ENCODE results near the gene FOXP4. TPM values are rescaled to one million over a fixed set of nuclear protein-coding genes. Genes with fewer than 3 reads are reported as not detected.

Gene FOXP4
- total RNA-seq, 4 donors from 2014 or later, result 10.8 to 30.7 (median 17.7) TPM

GRCh38 chr6:41638002-41638934 is 92.1 kb downstream of the FOXP4 start, which contains the start of gene MDFI:
Gene MDFI, plus strand, starts transcription at chr6:41638468. Its CDS starts 282 bp downstream, at chr6:41638750.
- Histone ChIP-seq H3K27ac (replicated peaks in 1 of 4) (peak within 1 kb of the TSS in 2 of 4 donors; percentile 20 to 36), H3K27me3 (peaks cover 6 to 79% (median 29%) of the 10 kb centered on the region in 4 donors), H3K9me3 (no peaks in the 10 kb centered on the region), H3K4me3 (peak within 1 kb of the TSS; percentile 48 to 61 (median 52)), H3K4me1 (peaks cover 28 to 43% (median 32%) of the 10 kb centered on the region in 4 donors), H3K36me3 (no peaks in the 10 kb centered on the region)
- DNase-seq (ENCODE audit: extremely low spot score), result no peak
- WGBS, result 1% methylated on average over 72 of the region's 86 CpGs
- intact Hi-C loops (cut with DNase I), result no loop called here
- TF ChIP-seq EP300 (IDR thresholded peaks at IDR 0.05) (no peak), POLR2AphosphoS5 (IDR thresholded peaks at IDR 0.05) (no peak), CTCF (IDR thresholded peaks at IDR 0.05) (no peak), POLR2A (IDR thresholded peaks at IDR 0.05; ENCODE audit: low read depth) (no peak)

- no peaks in the 10 kb centered on the region for H3K36me3 ChIP-seq
- no peak for DNase-seq (ENCODE audit: extremely low spot score)
- WGBS, result 21% methylated on average over 27 of the region's 40 CpGs
- intact Hi-C loops (cut with DNase I), result no loop called here
- peaks cover 28 to 43% (median 32%) of the 10 kb centered on the region in 4 donors for H3K4me1 ChIP-seq
- H3K27me3 ChIP-seq, result peaks cover 6 to 76% (median 29%) of the 10 kb centered on the region in 4 donors
- H3K4me3 ChIP-seq, result peak overlapping the region; percentile 48 to 61 (median 52)
- peak overlapping the region in 1 of 4 donors; percentile 20 for H3K27ac ChIP-seq (replicated peaks in 1 of 4)
- no peak for TF ChIP-seq POLR2AphosphoS5 (IDR thresholded peaks at IDR 0.05)
- TF ChIP-seq CTCF (IDR thresholded peaks at IDR 0.05), result no peak
- no peak for TF ChIP-seq POLR2A (IDR thresholded peaks at IDR 0.05; ENCODE audit: low read depth)
- no peak for TF ChIP-seq EP300 (IDR thresholded peaks at IDR 0.05)
- no peaks in the 10 kb centered on the region for H3K9me3 ChIP-seq
These were observed 93.0 kb downstream of the FOXP4 start for GRCh38 chr6:41638935-41639808.

- no peak for TF ChIP-seq CTCF (IDR thresholded peaks at IDR 0.05)
- TF ChIP-seq EP300 (IDR thresholded peaks at IDR 0.05), result no peak
- no peak for TF ChIP-seq POLR2A (IDR thresholded peaks at IDR 0.05; ENCODE audit: low read depth)
- no peak for TF ChIP-seq POLR2AphosphoS5 (IDR thresholded peaks at IDR 0.05)
- Histone ChIP-seq H3K36me3 (no peaks in the 10 kb centered on the region), H3K9me3 (no peaks in the 10 kb centered on the region), H3K4me1 (peaks cover 28 to 39% (median 32%) of the 10 kb centered on the region in 4 donors), H3K27ac (replicated peaks in 1 of 4) (no peak overlapping the region), H3K27me3 (peaks cover 6 to 69% (median 29%) of the 10 kb centered on the region in 4 donors), H3K4me3 (no peak overlapping the region)
- DNase-seq (ENCODE audit: extremely low spot score), result no peak
- 83% methylated on average over 4 of the region's 8 CpGs for WGBS
- intact Hi-C loops (cut with DNase I), result no loop called here
These were observed 93.7 kb downstream of the FOXP4 start for GRCh38 chr6:41639809-41640371.

- DNase-seq (ENCODE audit: extremely low spot score), result no peak
- Histone ChIP-seq H3K36me3 (no peaks in the 10 kb centered on the region), H3K4me3 (no peak overlapping the region), H3K9me3 (no peaks in the 10 kb centered on the region), H3K4me1 (peaks cover 28 to 39% (median 32%) of the 10 kb centered on the region in 4 donors), H3K27me3 (peaks cover 6 to 69% (median 29%) of the 10 kb centered on the region in 4 donors), H3K27ac (replicated peaks in 1 of 4) (no peak overlapping the region)
- intact Hi-C loops (cut with DNase I), result no loop called here
- WGBS, result 97% methylated on average over 5 of the region's 7 CpGs
- no peak for TF ChIP-seq POLR2AphosphoS5 (IDR thresholded peaks at IDR 0.05)
- no peak for TF ChIP-seq EP300 (IDR thresholded peaks at IDR 0.05)
- TF ChIP-seq CTCF (IDR thresholded peaks at IDR 0.05), result no peak
- no peak for TF ChIP-seq POLR2A (IDR thresholded peaks at IDR 0.05; ENCODE audit: low read depth)
These were observed 94.2 kb downstream of the FOXP4 start for GRCh38 chr6:41640426-41640825.
